Measurements from ENCODE around the gene CLDN11. TPM values are rescaled to one million over a fixed set of nuclear protein-coding genes. Genes with fewer than 3 reads are reported as not detected.

CLDN11 gene
- total RNA-seq (0.62 TPM), polyA plus RNA-seq (ENCODE audit: insufficient read depth in 1 of 8, insufficient read length in 8 of 8, low replicate concordance in 1 of 8) (10 to 100 TPM in 1 of 8 donors, 1 to 10 TPM in 7; 1.6 to 14.2 (median 2.1) TPM)
- long read RNA-seq, donor 1, result 0 reads
- long read RNA-seq, donor 2, result 0 reads
- long read RNA-seq, donor 3, result 0 reads
- long read RNA-seq, donor 4, partial matches to known transcripts, result 0 of 1 reads
- long read RNA-seq, donor 4, other reads (novel, unspliced or antisense), result 0 of 1 reads
- long read RNA-seq, donor 5, result 0 reads
- long read RNA-seq, donor 6, result 0 reads
- long read RNA-seq, donor 7, result 0 reads
- long read RNA-seq, donor 8, result 0 reads
- long read RNA-seq, donor 9, result 0 reads
- long read RNA-seq, donor 10, result 0 reads
- long read RNA-seq, donor 11, result 0 reads

DNA sequence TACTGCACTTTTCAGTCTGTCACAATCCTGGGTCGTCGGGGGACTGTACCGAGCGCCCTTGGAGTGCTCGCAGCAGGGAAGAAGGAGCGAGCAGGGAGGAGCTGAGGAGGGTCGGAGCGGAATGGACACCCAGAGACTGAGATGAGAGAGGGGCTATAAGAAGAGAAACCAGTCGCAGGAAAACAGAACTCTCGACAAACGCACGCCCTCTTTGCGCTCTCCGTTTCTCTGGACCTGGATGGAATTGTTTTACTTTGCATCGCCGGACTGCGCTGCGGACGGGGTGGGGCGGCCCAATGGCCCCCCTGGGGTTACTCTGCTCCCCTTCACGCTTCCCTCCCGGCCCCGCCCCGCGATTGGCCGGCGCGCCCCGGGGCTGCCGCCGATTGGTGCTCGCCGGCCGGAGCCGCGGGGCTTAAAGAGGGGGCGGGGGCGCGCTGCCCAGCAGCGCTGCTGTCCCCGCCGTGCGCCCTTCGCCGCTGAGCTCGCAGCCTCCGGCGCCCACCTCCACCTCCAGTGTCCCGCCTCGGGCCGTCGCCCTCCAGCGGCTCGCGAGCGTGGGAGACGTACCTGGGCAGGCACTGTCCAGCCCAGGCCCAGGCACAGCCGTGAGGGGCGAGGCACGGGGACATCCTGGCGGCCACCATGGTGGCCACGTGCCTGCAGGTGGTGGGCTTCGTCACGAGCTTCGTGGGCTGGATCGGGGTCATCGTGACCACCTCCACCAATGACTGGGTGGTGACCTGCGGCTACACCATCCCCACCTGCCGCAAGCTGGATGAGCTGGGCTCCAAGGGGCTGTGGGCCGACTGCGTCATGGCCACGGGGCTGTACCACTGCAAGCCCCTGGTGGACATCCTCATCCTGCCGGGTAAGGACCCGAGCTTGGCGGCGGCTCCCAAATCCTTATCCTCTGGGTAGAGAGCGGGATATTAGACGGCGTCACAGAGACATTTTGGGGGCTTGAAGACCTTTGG, at the start of gene CLDN11:
Gene CLDN11 (plus strand): TSS at position 447 of the 977 bp plus-strand sequence. CDS start 199 bp downstream, at position 646.
- peaks cover 18% of the 10 kb centered on the region for H3K4me1 ChIP-seq (ENCODE audit: control insufficient read depth, insufficient read depth, low read length)
- peaks cover 35% of the 10 kb centered on the region for H3K27me3 ChIP-seq (ENCODE audit: control insufficient read depth, insufficient read depth, low read length)
- no peak within 1 kb of the TSS for H3K27ac ChIP-seq (ENCODE audit: low read length)
- 5% methylated on average over 66 of the region's 79 CpGs for WGBS (ENCODE audit: insufficient coverage)
- H3K4me3 ChIP-seq (ENCODE audit: low read length), result peak within 1 kb of the TSS; percentile 44
- H3K9me3 ChIP-seq (replicated peaks; ENCODE audit: control insufficient read depth, low read depth, low read length), result no peaks in the 10 kb centered on the region
- peak; percentile 52 for DNase-seq
- H3K36me3 ChIP-seq (ENCODE audit: control insufficient read depth, insufficient read depth, low read length), result no peaks in the 10 kb centered on the region

DNA sequence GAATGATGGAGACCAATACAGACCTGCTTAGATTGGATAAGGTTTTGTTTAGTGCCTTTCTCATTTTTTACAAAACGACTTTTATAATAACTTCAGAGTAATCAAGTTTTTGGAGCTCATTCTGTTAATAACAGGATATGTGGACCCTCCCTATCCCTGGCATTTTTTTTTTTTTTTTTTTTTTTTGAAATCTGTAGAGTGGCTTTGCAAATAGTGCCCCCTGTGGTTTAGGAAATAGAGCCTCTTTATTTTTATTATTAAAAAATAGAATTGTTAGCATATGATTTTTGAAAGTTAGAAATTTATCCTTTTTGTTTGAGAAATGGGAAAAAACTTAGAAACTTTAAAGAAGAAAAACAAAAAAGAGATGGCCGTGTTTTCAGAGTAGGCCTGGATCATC, 49.7 kb upstream of the CLDN11 start:
- H3K9me3 ChIP-seq (replicated peaks; ENCODE audit: control insufficient read depth, low read depth, low read length), result no peaks in the 10 kb centered on the region
- H3K27me3 ChIP-seq (ENCODE audit: control insufficient read depth, insufficient read depth, low read length), result no peaks in the 10 kb centered on the region
- WGBS (ENCODE audit: insufficient coverage), result 100% methylated on average over 1 of the region's 2 CpGs
- H3K4me1 ChIP-seq (ENCODE audit: control insufficient read depth, insufficient read depth, low read length), result no peaks in the 10 kb centered on the region
- H3K36me3 ChIP-seq (ENCODE audit: control insufficient read depth, insufficient read depth, low read length), result peaks cover 5% of the 10 kb centered on the region
- H3K4me3 ChIP-seq (ENCODE audit: low read length), result no peak overlapping the region
- no peak overlapping the region for H3K27ac ChIP-seq (ENCODE audit: low read length)
- DNase-seq, result no peak

DNA sequence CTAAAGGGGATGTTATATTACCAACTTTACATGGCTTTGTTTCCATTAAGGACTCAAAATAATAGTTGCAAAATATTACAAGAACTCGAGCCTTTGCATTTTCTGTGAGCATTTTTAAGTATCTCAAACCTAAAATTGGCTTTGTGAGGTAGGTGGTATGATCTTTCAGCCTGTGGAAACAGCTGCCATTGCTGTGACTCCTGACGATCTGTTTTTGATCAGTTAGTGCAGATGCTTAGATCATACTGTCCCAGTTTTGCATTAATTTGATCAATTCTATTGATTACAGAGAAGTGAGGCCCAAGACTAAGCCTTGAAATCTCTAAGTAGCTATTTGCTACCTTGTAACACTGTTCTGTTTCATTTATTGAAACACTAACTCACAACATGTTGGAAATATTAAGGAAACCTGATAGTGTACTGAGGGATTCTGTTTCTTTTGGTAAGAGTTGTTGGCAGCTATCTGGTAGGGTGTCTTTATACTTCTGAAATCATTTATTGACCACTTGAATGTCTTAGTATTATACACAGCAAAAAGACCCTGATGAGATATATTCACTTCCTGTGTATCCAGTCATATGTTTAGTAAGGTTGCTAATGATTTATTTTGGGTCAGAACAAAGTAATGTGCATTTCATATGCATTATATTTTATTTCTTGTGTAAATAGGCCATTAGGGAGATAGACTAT, 46.3 kb upstream of the CLDN11 start:
- Histone ChIP-seq H3K36me3 (ENCODE audit: control insufficient read depth, insufficient read depth, low read length) (no peaks in the 10 kb centered on the region), H3K27ac (ENCODE audit: low read length) (no peak overlapping the region), H3K4me1 (ENCODE audit: control insufficient read depth, insufficient read depth, low read length) (no peaks in the 10 kb centered on the region), H3K9me3 (replicated peaks; ENCODE audit: control insufficient read depth, low read depth, low read length) (no peaks in the 10 kb centered on the region), H3K27me3 (ENCODE audit: control insufficient read depth, insufficient read depth, low read length) (no peaks in the 10 kb centered on the region), H3K4me3 (ENCODE audit: low read length) (no peak overlapping the region)
- 17% methylated on average over 1 of the region's 2 CpGs for WGBS (ENCODE audit: insufficient coverage)
- DNase-seq, result no peak

DNA sequence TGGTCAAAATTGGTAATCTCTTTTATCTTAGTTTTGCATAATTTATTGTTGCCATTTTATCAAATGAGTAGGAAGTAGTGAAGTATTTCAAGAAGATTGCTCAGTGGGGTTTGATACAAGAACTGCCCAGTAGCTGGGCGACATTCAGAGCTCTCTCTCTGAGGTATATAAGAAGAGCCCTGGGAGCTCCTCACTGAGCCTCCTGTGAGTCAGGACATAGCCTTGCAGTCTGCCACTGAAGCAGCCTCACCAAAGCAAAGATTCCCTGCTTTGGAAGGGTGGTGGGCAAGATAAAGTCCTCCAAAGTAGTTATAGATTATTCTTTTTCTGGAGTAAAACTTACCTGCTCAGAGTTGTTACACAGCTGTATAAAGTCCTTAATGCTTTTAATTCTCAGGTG, 35.1 kb upstream of the CLDN11 start:
- WGBS (ENCODE audit: insufficient coverage), result 60% methylated on average over 1 of the region's 1 CpG
- peaks cover 31% of the 10 kb centered on the region for H3K36me3 ChIP-seq (ENCODE audit: control insufficient read depth, insufficient read depth, low read length)
- no peak for DNase-seq

DNA sequence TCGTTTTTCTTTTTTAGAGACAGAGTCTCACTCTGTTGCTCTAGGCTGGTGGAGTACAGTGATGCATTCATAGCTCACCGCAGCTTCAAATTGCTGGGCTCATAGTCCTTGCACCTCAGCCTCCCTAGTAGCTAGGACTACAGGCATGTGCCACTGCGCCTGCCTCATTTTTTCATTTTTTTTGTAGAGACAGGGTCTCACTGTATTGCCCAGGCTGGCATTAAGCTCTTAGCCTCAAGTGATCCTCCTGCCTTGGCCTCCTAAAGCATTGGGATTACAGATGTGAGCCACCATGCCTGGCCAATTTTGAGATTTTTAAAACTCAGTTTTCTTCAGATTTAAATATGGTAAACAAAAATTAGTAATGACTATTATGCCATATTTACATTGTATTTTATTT, 32.2 kb upstream of the CLDN11 start:
- no peak for DNase-seq
- Histone ChIP-seq H3K4me3 (ENCODE audit: low read length) (no peak overlapping the region), H3K27ac (ENCODE audit: low read length) (no peak overlapping the region), H3K36me3 (ENCODE audit: control insufficient read depth, insufficient read depth, low read length) (peaks cover 30% of the 10 kb centered on the region), H3K4me1 (ENCODE audit: control insufficient read depth, insufficient read depth, low read length) (no peaks in the 10 kb centered on the region), H3K27me3 (ENCODE audit: control insufficient read depth, insufficient read depth, low read length) (no peaks in the 10 kb centered on the region), H3K9me3 (replicated peaks; ENCODE audit: control insufficient read depth, low read depth, low read length) (peaks cover 2% of the 10 kb centered on the region)
- WGBS (ENCODE audit: insufficient coverage), result 100% methylated on average over 2 of the region's 3 CpGs

More for the DNA sequence above, 35.1 kb upstream of the CLDN11 start:
- no peak overlapping the region for H3K27ac ChIP-seq (ENCODE audit: low read length)
- peaks cover 2% of the 10 kb centered on the region for H3K9me3 ChIP-seq (replicated peaks; ENCODE audit: control insufficient read depth, low read depth, low read length)
- H3K27me3 ChIP-seq (ENCODE audit: control insufficient read depth, insufficient read depth, low read length), result no peaks in the 10 kb centered on the region
- H3K4me3 ChIP-seq (ENCODE audit: low read length), result no peak overlapping the region
- no peaks in the 10 kb centered on the region for H3K4me1 ChIP-seq (ENCODE audit: control insufficient read depth, insufficient read depth, low read length)

DNA sequence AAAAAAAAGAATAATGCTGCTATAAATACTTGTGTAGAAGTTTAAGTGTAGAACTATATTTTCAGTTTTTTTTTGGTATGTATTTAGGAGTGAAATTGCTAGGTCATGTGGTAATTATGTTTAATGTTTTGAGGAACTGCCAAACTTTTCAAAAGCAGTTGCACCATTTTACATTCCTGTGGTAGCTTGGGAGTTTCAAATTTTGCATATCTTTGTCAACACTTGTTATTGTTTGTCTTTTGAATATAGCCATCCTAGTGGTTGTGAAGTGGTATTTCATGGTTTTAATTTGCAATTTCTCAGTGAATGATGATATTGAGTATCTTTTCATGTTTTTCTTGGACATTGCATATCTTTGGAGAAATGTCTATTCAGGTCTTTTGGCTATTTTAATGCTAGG, 30.7 kb upstream of the CLDN11 start:
- Histone ChIP-seq H3K27me3 (ENCODE audit: control insufficient read depth, insufficient read depth, low read length) (no peaks in the 10 kb centered on the region), H3K36me3 (ENCODE audit: control insufficient read depth, insufficient read depth, low read length) (peaks cover 27% of the 10 kb centered on the region), H3K4me1 (ENCODE audit: control insufficient read depth, insufficient read depth, low read length) (no peaks in the 10 kb centered on the region), H3K9me3 (replicated peaks; ENCODE audit: control insufficient read depth, low read depth, low read length) (peaks cover 2% of the 10 kb centered on the region), H3K27ac (ENCODE audit: low read length) (no peak overlapping the region), H3K4me3 (ENCODE audit: low read length) (no peak overlapping the region)
- DNase-seq, result no peak

DNA sequence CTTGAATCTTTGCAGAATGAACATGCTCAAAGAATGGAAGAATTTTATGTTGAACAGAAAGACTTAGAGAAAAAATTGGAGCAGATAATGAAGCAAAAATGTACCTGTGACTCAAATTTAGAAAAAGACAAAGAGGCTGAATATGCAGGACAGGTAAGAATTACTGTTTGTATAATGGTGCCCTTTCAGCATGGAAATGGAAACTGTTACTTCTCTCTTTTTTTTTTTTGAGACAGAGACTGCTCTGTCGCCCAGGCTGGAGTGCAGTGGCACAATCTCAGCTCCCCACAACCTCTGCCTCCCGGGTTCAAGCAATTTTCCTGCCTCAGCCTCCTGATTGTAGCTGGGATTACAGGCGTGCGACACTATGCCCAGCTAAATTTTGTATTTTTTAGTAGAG, 27.6 kb upstream of the CLDN11 start:
- Histone ChIP-seq H3K27me3 (ENCODE audit: control insufficient read depth, insufficient read depth, low read length) (no peaks in the 10 kb centered on the region), H3K4me3 (ENCODE audit: low read length) (no peak overlapping the region), H3K27ac (ENCODE audit: low read length) (no peak overlapping the region), H3K36me3 (ENCODE audit: control insufficient read depth, insufficient read depth, low read length) (peaks cover 19% of the 10 kb centered on the region), H3K4me1 (ENCODE audit: control insufficient read depth, insufficient read depth, low read length) (no peaks in the 10 kb centered on the region), H3K9me3 (replicated peaks; ENCODE audit: control insufficient read depth, low read depth, low read length) (peaks cover 2% of the 10 kb centered on the region)
- no peak for DNase-seq
- 40% methylated on average over 1 of the region's 4 CpGs for WGBS (ENCODE audit: insufficient coverage)

DNA sequence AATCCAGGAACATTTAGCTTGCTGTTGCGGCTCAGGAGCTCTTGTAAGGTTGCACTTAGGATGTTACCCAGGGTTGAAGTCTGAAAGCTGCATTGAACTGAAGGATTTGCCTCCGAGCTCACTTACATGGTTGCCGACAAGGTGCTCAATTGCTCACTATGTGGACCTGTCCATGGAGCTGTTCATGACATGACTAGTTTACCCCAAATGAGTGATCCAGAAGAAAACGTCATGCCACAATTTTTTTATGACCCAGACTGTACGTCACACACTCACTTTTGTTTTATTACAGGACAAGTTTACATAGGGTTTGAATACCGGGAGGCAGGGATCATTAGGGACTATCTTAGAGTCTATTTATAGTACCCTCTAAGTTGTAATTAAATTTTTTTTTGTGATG, 21.0 kb upstream of the CLDN11 start:
- no peak overlapping the region for H3K4me3 ChIP-seq (ENCODE audit: low read length)
- DNase-seq, result no peak
- peaks cover 4% of the 10 kb centered on the region for H3K36me3 ChIP-seq (ENCODE audit: control insufficient read depth, insufficient read depth, low read length)
- no peaks in the 10 kb centered on the region for H3K27me3 ChIP-seq (ENCODE audit: control insufficient read depth, insufficient read depth, low read length)
- H3K4me1 ChIP-seq (ENCODE audit: control insufficient read depth, insufficient read depth, low read length), result no peaks in the 10 kb centered on the region
- 100% methylated on average over 3 of the region's 6 CpGs for WGBS (ENCODE audit: insufficient coverage)
- H3K27ac ChIP-seq (ENCODE audit: low read length), result no peak overlapping the region
- H3K9me3 ChIP-seq (replicated peaks; ENCODE audit: control insufficient read depth, low read depth, low read length), result no peaks in the 10 kb centered on the region

DNA sequence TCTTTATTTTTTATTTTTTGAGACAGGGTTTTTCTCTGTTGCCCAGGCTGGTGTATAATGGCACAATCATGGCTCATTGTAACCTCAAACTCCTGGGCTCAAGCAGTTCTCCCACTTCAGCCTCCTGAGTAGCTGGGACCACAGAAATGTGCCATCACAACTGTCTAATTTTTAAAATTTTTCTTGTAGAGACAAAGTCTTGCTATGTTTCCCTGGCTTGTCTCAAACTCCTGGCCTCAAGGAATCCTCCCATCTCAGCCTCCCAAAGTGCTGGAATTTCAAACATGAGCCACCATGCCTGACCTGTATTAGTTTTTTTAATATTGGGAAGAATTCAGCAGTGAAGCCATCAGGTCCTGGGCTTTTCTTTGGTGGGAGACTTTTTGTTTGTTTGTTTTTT, 13.6 kb upstream of the CLDN11 start:
- Histone ChIP-seq H3K4me1 (ENCODE audit: control insufficient read depth, insufficient read depth, low read length) (no peaks in the 10 kb centered on the region), H3K9me3 (replicated peaks; ENCODE audit: control insufficient read depth, low read depth, low read length) (no peaks in the 10 kb centered on the region), H3K36me3 (ENCODE audit: control insufficient read depth, insufficient read depth, low read length) (no peaks in the 10 kb centered on the region), H3K4me3 (ENCODE audit: low read length) (no peak overlapping the region), H3K27me3 (ENCODE audit: control insufficient read depth, insufficient read depth, low read length) (no peaks in the 10 kb centered on the region), H3K27ac (ENCODE audit: low read length) (no peak overlapping the region)
- DNase-seq, result no peak

All from muscle of leg (tissue), 16 donors.